Body of pancreas (tissue), 4 donors: Measurements from ENCODE around the gene TRIM25. TPM values are rescaled to one million over a fixed set of nuclear protein-coding genes. Genes with fewer than 3 reads are reported as not detected.

Source experiments
- ATAC-seq: fragments of 150-250 bp; one replicate; pipeline ENCODE4 v1.9.1; 2016
- DNase-seq, 4 donors: peaks; one replicate each; pipeline ENCODE4 v3.0.0-alpha.2; 2019
- H3K27ac ChIP-seq, 4 donors: fragments of 200-600 bp; sonication (generic); 1 replicate in 3 of 4; 2 replicates in 1 of 4; pipeline versions ENCODE4 v1.5.1 to v1.6.1; 2016 to 2019; ENCODE audit warnings: mild to moderate bottlenecking in 1 of 4, mixed read lengths in 1 of 4, moderate library complexity in 1 of 4
- H3K27me3 ChIP-seq, 2 donors: fragments of 200-600 bp; sonication (generic); one replicate each; pipeline ENCODE4 v1.6.0; 2016; ENCODE audit warnings: mild to moderate bottlenecking in 1 of 2
- H3K36me3 ChIP-seq, 2 donors: fragments of 200-600 bp; sonication (generic); replicated peaks in 1 of 2; 2 replicates each; pipeline ENCODE4 v1.5.1; 2016; ENCODE audit warnings: low read depth in 2 of 2; ENCODE audit not compliant: insufficient read depth in 1 of 2
- H3K4me1 ChIP-seq: fragments of 200-600 bp; sonication (generic); one replicate; pipeline ENCODE4 v1.6.0; 2016
- H3K4me3 ChIP-seq, 2 donors: fragments of 200-600 bp; sonication (generic); 1 replicate in 1 of 2; 2 replicates in 1 of 2; pipeline ENCODE4 v1.5.1; 2016 to 2019
- H3K9me3 ChIP-seq, 3 donors: fragments of 200-600 bp; sonication (generic); 1 replicate in 2 of 3; 2 replicates in 1 of 3; pipeline ENCODE4 v1.5.1; 2016
- CTCF ChIP-seq, 7 experiments: fragments of 450-650 bp in 4 of 7; fragments of 200-600 bp in 3 of 7; sonication (generic) in 3 of 7; IDR thresholded peaks; one replicate each; pipeline ENCODE4 v1.5.1; 2016 to 2019; ENCODE audit warnings: antibody characterized with exemption in 7 of 7
- POLR2A ChIP-seq, 3 donors: fragments of 450-650 bp; IDR thresholded peaks; one replicate each; pipeline ENCODE4 v1.6.1; 2016; ENCODE audit warnings: antibody characterized with exemption in 3 of 3, mild to moderate bottlenecking in 2 of 3
- WGBS, 2 donors: methylation state at CpG; one replicate each; pipeline ENCODE4 v1.1.5; 2017; 5-methylcytosine and 5-hydroxymethylcytosine counted together
- intact Hi-C: fragments of 100-400 bp; cut with DNase I; formaldehyde crosslinking; loops from one replicate; pipeline ENCODE4 v1.15.1; 2023
- total RNA-seq, 2 donors: library from RNA; depleted of rRNA; stranded (reverse); fragments of >200 nt; gene quantifications; one replicate each; pipeline ENCODE4 v1.1.0, GENCODE V29; 2016

TRIM25 gene
- total RNA-seq, 2 donors from 2014 or later: 13.5 to 21.8 TPM

DNA sequence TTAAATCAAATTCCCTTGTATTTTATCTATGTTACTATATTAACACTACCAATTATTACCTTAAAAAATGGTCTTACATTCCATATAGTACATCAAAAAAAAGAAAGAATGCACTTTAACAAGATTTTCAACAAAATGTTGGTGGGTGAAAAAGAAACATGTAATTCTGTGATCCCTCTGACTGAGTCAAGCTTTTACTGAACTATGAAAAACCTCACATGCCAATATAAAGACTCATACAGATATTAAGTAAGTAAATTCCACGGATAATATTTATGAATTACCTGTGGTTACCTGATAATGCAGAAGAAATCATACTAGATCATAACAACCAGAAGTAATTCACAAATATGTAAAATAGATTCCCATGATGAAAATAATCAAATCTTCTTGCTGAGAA lies 34.6 kb upstream of the TRIM25 start:
- H3K36me3 ChIP-seq: peaks cover 10 to 17% of the 10 kb centered on the region in 2 donors
- H3K4me1 ChIP-seq: no peaks in the 10 kb centered on the region
- no peak overlapping the region for H3K27ac ChIP-seq
- H3K4me3 ChIP-seq: no peak overlapping the region
- TF ChIP-seq POLR2A (IDR thresholded peaks at IDR 0.05) (no peak), CTCF (IDR thresholded peaks at IDR 0.05) (no peak)
- no peak for ATAC-seq
- WGBS, 2 donors: 92 to 97% methylated on average over 1 of the region's 1 CpG
- DNase-seq: no peak
- intact Hi-C loops: no loop called here
- no peaks in the 10 kb centered on the region for H3K27me3 ChIP-seq
- no peaks in the 10 kb centered on the region for H3K9me3 ChIP-seq

DNA sequence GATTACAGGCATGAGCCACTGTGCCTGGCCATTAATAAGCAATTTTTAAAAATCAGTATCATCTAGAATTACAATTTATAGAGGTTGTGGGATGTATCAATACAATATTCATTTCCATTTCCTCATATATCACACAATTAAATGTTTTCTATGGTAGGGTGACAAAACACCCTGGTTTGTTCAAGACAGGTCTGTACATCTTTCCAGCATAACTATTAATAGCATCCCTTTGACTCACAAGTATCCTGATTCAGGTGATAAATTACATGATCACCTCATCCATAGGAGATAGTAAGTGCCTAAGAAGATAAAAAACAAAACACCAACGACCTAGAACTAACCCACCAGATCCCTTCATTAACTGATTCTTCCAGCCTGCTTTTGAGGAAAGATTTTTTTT lies 33.9 kb upstream of the TRIM25 start:
- WGBS, 2 donors: 51 to 67% methylated on average over 1 of the region's 1 CpG
- H3K9me3 ChIP-seq: no peaks in the 10 kb centered on the region
- TF ChIP-seq POLR2A (IDR thresholded peaks at IDR 0.05) (no peak), CTCF (IDR thresholded peaks at IDR 0.05) (no peak)
- no peak for ATAC-seq
- H3K27ac ChIP-seq: no peak overlapping the region
- H3K4me1 ChIP-seq: no peaks in the 10 kb centered on the region
- H3K4me3 ChIP-seq: no peak overlapping the region
- DNase-seq: no peak
- no peaks in the 10 kb centered on the region for H3K27me3 ChIP-seq
- H3K36me3 ChIP-seq: peaks cover 13 to 17% of the 10 kb centered on the region in 2 donors
- intact Hi-C loops: no loop called here

DNA sequence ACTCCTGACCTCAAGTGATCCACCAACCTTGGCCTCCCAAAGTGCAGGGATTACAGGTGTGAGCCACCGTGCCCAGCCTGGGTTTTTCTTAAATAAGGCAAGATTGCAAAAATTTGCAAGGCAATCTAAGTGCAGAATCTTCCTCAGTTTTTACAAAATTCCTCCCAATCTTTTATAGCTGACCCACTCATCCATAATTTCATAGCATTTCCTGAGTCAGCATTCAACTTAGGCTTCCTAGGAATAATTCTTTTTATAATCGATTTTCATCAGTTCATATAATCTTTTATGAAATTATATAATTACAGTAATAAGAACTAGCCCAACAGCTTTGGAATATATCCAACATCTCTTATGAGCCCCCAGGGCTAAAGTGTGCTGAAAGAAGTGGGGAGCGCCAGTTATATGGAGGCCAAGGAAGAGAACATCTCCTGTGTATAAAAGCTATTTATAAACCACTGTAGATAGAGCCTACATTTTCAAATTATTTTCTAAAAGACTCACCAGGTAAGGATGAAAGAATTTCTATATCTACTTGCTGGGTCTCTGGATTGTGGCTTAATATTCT lies 32.2 kb upstream of the TRIM25 start:
- TF ChIP-seq CTCF (IDR thresholded peaks at IDR 0.05) (no peak), POLR2A (IDR thresholded peaks at IDR 0.05) (no peak)
- H3K36me3 ChIP-seq: peaks cover 17 to 19% of the 10 kb centered on the region in 2 donors

DNA sequence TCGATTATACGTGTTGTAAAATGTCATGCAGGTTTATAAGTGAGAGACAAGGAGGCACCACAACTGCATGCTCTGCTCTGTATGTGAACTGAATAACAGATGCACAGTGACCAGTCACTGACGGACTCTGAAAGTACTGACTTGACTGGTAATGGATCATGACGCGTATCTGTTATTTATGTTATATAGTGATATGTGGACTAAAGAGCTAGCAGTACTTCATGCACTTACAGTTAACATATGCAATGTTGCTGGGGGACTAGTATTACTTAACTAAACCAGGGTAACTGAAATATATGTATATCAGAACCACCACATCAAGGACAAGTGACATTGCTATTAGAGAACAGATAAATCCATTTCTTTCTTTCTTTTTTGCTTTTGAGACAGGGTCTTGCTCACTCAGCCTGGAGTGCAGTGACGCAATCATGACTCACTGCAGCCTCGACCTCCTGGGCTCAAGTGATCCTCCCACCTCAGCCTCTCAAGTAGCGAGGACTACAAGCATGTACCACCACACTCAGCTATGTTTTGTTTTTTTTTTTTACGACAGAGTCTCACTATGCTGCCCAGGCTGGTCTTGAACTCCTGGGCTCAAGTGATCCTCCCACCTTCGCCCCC lies 29.8 kb upstream of the TRIM25 start:
- DNase-seq: no peak
- Histone ChIP-seq H3K27me3 (no peaks in the 10 kb centered on the region), H3K4me1 (no peaks in the 10 kb centered on the region), H3K9me3 (no peaks in the 10 kb centered on the region), H3K27ac (no peak overlapping the region), H3K4me3 (no peak overlapping the region), H3K36me3 (peaks cover 12 to 14% of the 10 kb centered on the region in 2 donors)
- ATAC-seq: no peak
- 91 to 92% methylated on average over 10 of the region's 10 CpGs for WGBS, 2 donors
- intact Hi-C loops: no loop called here
- TF ChIP-seq POLR2A (IDR thresholded peaks at IDR 0.05) (no peak), CTCF (IDR thresholded peaks at IDR 0.05) (no peak)

More for the DNA sequence above, 32.2 kb upstream of the TRIM25 start:
- intact Hi-C loops: no loop called here
- ATAC-seq: no peak
- WGBS, 2 donors: 92 to 94% methylated on average over 3 of the region's 3 CpGs
- H3K4me3 ChIP-seq: no peak overlapping the region
- no peak overlapping the region for H3K27ac ChIP-seq
- H3K4me1 ChIP-seq: no peaks in the 10 kb centered on the region
- H3K27me3 ChIP-seq: no peaks in the 10 kb centered on the region
- no peaks in the 10 kb centered on the region for H3K9me3 ChIP-seq
- no peak for DNase-seq
